ENCODE measurements around the gene TMEM14B. TPM values are rescaled to one million over a fixed set of nuclear protein-coding genes. Genes with fewer than 3 reads are reported as not detected.

Gene TMEM14B
- total and polyA plus RNA-seq, 4 donors, result 30.7 to 115 (median 70.3) TPM

DNA sequence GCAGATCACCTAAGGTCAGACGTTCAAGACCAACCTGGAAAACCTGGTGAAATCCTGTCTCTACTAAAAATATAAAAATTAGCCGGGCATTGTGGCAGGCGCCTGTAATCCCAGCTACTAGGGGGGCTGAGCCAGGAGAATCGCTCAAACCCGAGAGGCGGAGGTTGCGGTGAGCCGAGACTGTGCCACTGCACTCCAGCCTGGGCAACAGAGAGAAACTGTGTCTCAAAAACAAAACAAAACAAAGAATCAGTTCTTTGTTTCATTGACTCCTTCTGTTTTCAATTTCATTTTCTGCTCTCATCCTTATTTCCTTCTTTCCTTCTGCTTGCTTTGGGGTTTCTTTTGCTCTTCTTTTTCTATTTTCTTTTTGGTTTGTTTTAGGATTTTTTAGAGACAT lies 33.6 kb upstream of the TMEM14B start:
- Histone ChIP-seq H3K27me3 (ENCODE audit: control insufficient read depth in 4 of 4, insufficient read depth in 4 of 4, low read length in 3 of 4) (no peaks in the 10 kb centered on the region), H3K9me3 (ENCODE audit: control insufficient read depth in 4 of 4, low read length in 3 of 4) (no peaks in the 10 kb centered on the region), H3K36me3 (ENCODE audit: control insufficient read depth in 4 of 4, insufficient read depth in 3 of 4, low read depth in 1 of 4, low read length in 3 of 4) (peaks cover 0 to 4% (median 3%) of the 10 kb centered on the region in 4 donors), H3K4me3 (ENCODE audit: low read depth in 1 of 3, low read length in 3 of 3) (no peak overlapping the region), H3K4me1 (ENCODE audit: control insufficient read depth in 4 of 4, insufficient read depth in 4 of 4, low read length in 3 of 4) (no peaks in the 10 kb centered on the region), H3K9ac (ENCODE audit: low read depth in 1 of 2, low read length in 2 of 2) (no peak overlapping the region), H3K27ac (ENCODE audit: low read depth in 1 of 2, low read length in 2 of 2) (no peak overlapping the region)
- 91% methylated on average over 8 of the region's 8 CpGs for whole genome bisulfite sequencing
- no peak for TF ChIP-seq SP1 (IDR thresholded peaks at IDR 0.05)
- no peak for TF ChIP-seq FOXA2 (IDR thresholded peaks at IDR 0.05)
- no peak for DNase-seq (ENCODE audit: low spot score)

DNA sequence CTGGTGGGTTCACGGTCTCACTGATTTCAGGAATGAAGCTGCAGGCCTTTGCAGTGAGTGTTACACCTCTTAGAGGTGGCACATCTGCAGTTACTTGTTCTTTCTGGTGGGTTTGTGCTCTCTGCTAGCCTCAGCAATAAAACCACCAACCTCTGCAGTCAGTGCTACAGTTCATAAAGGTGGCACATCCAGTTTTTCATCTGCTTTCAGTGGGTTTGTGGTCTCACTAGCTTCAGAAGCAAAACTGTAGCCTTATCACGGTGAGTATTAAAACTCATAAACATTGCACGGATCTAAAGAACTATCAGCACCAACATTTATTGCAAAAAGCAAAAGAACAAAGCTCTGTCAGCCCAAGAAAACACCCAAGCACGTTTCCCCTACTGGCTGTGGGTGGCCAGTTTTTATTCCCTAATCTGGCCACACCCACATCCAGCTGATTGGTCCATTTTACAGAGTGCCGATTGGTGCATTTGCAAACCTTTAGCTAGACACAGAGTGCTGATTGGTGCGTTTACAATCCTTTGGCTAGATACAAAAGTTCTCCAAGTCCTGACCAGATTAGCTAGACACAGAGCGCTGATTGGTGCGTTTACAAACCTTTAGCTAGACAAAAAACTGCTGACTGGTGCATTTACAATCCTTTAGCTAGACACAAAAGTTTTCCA lies 28.2 kb upstream of the TMEM14B start:
- no peak for DNase-seq (ENCODE audit: low spot score)
- H3K9ac ChIP-seq (ENCODE audit: low read depth in 1 of 2, low read length in 2 of 2), result no peak overlapping the region

DNA sequence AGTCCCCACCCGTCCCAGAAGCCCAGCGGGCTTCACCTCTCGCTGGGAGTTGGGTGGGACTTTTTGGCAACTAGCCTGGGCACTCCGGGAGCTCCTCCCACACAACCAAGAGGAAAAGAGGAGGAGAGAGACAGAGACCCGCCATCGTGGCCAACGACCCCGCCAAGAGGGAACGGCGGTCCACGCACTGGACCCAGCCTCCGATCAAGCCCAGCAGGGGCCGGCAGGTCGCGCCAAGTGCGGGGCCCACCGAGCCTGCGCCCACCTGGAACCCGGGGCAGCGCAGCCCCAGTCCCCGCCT lies 27.7 kb upstream of the TMEM14B start:
- no peak for DNase-seq (ENCODE audit: low spot score)
- H3K36me3 ChIP-seq (ENCODE audit: control insufficient read depth in 4 of 4, insufficient read depth in 3 of 4, low read depth in 1 of 4, low read length in 3 of 4), result no peaks in the 10 kb centered on the region
- H3K27ac ChIP-seq (ENCODE audit: low read depth in 1 of 2, low read length in 2 of 2), result peak overlapping the region in 1 of 2 donors; percentile 59
- peaks cover 2 to 19% (median 14%) of the 10 kb centered on the region in 4 donors for H3K4me1 ChIP-seq (ENCODE audit: control insufficient read depth in 4 of 4, insufficient read depth in 4 of 4, low read length in 3 of 4)
- H3K9ac ChIP-seq (ENCODE audit: low read depth in 1 of 2, low read length in 2 of 2), result no peak overlapping the region
- WGBS, result 50% methylated on average over 21 of the region's 21 CpGs
- no peaks in the 10 kb centered on the region for H3K27me3 ChIP-seq (ENCODE audit: control insufficient read depth in 4 of 4, insufficient read depth in 4 of 4, low read length in 3 of 4)
- peak overlapping the region in 2 of 3 donors; percentile 49 to 65 for H3K4me3 ChIP-seq (ENCODE audit: low read depth in 1 of 3, low read length in 3 of 3)
- no peak for TF ChIP-seq EGR1 (IDR thresholded peaks at IDR 0.05; ENCODE audit: low read depth in 2 of 2)
- TF ChIP-seq ATF3 (IDR thresholded peaks at IDR 0.05), result no peak
- TF ChIP-seq, protein P1, sequence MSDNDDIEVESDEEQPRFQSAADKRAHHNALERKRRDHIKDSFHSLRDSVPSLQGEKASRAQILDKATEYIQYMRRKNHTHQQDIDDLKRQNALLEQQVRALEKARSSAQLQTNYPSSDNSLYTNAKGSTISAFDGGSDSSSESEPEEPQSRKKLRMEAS (IDR thresholded peaks at IDR 0.05), result no peak
- no peak for TF ChIP-seq YY1 (IDR thresholded peaks at IDR 0.05)
- TF ChIP-seq RAD21 (IDR thresholded peaks at IDR 0.05), result no peak
- no peak for TF ChIP-seq RXRA (IDR thresholded peaks at IDR 0.05)
- TF ChIP-seq FOXA2 (IDR thresholded peaks at IDR 0.05), result no peak
- TF ChIP-seq, protein P2, sequence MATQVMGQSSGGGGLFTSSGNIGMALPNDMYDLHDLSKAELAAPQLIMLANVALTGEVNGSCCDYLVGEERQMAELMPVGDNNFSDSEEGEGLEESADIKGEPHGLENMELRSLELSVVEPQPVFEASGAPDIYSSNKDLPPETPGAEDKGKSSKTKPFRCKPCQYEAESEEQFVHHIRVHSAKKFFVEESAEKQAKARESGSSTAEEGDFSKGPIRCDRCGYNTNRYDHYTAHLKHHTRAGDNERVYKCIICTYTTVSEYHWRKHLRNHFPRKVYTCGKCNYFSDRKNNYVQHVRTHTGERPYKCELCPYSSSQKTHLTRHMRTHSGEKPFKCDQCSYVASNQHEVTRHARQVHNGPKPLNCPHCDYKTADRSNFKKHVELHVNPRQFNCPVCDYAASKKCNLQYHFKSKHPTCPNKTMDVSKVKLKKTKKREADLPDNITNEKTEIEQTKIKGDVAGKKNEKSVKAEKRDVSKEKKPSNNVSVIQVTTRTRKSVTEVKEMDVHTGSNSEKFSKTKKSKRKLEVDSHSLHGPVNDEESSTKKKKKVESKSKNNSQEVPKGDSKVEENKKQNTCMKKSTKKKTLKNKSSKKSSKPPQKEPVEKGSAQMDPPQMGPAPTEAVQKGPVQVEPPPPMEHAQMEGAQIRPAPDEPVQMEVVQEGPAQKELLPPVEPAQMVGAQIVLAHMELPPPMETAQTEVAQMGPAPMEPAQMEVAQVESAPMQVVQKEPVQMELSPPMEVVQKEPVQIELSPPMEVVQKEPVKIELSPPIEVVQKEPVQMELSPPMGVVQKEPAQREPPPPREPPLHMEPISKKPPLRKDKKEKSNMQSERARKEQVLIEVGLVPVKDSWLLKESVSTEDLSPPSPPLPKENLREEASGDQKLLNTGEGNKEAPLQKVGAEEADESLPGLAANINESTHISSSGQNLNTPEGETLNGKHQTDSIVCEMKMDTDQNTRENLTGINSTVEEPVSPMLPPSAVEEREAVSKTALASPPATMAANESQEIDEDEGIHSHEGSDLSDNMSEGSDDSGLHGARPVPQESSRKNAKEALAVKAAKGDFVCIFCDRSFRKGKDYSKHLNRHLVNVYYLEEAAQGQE (IDR thresholded peaks at IDR 0.05), result no peak
- no peak for TF ChIP-seq HNF4G (IDR thresholded peaks at IDR 0.05)
- TF ChIP-seq, protein P3, sequence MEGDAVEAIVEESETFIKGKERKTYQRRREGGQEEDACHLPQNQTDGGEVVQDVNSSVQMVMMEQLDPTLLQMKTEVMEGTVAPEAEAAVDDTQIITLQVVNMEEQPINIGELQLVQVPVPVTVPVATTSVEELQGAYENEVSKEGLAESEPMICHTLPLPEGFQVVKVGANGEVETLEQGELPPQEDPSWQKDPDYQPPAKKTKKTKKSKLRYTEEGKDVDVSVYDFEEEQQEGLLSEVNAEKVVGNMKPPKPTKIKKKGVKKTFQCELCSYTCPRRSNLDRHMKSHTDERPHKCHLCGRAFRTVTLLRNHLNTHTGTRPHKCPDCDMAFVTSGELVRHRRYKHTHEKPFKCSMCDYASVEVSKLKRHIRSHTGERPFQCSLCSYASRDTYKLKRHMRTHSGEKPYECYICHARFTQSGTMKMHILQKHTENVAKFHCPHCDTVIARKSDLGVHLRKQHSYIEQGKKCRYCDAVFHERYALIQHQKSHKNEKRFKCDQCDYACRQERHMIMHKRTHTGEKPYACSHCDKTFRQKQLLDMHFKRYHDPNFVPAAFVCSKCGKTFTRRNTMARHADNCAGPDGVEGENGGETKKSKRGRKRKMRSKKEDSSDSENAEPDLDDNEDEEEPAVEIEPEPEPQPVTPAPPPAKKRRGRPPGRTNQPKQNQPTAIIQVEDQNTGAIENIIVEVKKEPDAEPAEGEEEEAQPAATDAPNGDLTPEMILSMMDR (IDR thresholded peaks at IDR 0.05; ENCODE audit: low read depth, low read length, missing input control), result no peak
- TF ChIP-seq HNF4A (conservative IDR thresholded peaks at IDR 0.05), result no peak
- TF ChIP-seq NR2F2 (IDR thresholded peaks at IDR 0.05), result no peak
- TF ChIP-seq SP1 (IDR thresholded peaks at IDR 0.05), result no peak
- TF ChIP-seq, protein P4, sequence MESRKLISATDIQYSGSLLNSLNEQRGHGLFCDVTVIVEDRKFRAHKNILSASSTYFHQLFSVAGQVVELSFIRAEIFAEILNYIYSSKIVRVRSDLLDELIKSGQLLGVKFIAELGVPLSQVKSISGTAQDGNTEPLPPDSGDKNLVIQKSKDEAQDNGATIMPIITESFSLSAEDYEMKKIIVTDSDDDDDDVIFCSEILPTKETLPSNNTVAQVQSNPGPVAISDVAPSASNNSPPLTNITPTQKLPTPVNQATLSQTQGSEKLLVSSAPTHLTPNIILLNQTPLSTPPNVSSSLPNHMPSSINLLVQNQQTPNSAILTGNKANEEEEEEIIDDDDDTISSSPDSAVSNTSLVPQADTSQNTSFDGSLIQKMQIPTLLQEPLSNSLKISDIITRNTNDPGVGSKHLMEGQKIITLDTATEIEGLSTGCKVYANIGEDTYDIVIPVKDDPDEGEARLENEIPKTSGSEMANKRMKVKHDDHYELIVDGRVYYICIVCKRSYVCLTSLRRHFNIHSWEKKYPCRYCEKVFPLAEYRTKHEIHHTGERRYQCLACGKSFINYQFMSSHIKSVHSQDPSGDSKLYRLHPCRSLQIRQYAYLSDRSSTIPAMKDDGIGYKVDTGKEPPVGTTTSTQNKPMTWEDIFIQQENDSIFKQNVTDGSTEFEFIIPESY (IDR thresholded peaks at IDR 0.05), result no peak
- TF ChIP-seq FOXA1 (IDR thresholded peaks at IDR 0.05), result no peak
- TF ChIP-seq GABPA (IDR thresholded peaks at IDR 0.05 in 1 of 2, conservative IDR thresholded peaks at IDR 0.05 in 1 of 2), result no peak
- no peaks in the 10 kb centered on the region for H3K9me3 ChIP-seq (ENCODE audit: control insufficient read depth in 4 of 4, low read length in 3 of 4)

More for the DNA sequence above, 28.2 kb upstream of the TMEM14B start:
- Histone ChIP-seq H3K4me1 (ENCODE audit: control insufficient read depth in 4 of 4, insufficient read depth in 4 of 4, low read length in 3 of 4) (peaks cover 2 to 17% (median 12%) of the 10 kb centered on the region in 4 donors), H3K36me3 (ENCODE audit: control insufficient read depth in 4 of 4, insufficient read depth in 3 of 4, low read depth in 1 of 4, low read length in 3 of 4) (no peaks in the 10 kb centered on the region), H3K27me3 (ENCODE audit: control insufficient read depth in 4 of 4, insufficient read depth in 4 of 4, low read length in 3 of 4) (no peaks in the 10 kb centered on the region), H3K9me3 (ENCODE audit: control insufficient read depth in 4 of 4, low read length in 3 of 4) (no peaks in the 10 kb centered on the region), H3K27ac (ENCODE audit: low read depth in 1 of 2, low read length in 2 of 2) (no peak overlapping the region), H3K4me3 (ENCODE audit: low read depth in 1 of 3, low read length in 3 of 3) (peak overlapping the region in 1 of 3 donors; percentile 49)
- TF ChIP-seq, protein P4 (IDR thresholded peaks at IDR 0.05), result no peak
- peak; percentile 27 for TF ChIP-seq SP1 (IDR thresholded peaks at IDR 0.05)
- 74% methylated on average over 8 of the region's 8 CpGs for WGBS
